Activated gamma-delta T cell (primary cell): ENCODE measurements around the gene SLC7A5.

Experiments
- DNase-seq: peaks from one replicate; lab custom pipeline; 2025; lab: John Stamatoyannopoulos, UW

The SLC7A5 gene

GRCh38 chr16:87846705-87847466, 22.4 kb downstream of the SLC7A5 start:
- no peak for DNase-seq

- no peak for DNase-seq
Measured at GRCh38 chr16:87845807-87846619, 23.3 kb downstream of the SLC7A5 start.

DNA sequence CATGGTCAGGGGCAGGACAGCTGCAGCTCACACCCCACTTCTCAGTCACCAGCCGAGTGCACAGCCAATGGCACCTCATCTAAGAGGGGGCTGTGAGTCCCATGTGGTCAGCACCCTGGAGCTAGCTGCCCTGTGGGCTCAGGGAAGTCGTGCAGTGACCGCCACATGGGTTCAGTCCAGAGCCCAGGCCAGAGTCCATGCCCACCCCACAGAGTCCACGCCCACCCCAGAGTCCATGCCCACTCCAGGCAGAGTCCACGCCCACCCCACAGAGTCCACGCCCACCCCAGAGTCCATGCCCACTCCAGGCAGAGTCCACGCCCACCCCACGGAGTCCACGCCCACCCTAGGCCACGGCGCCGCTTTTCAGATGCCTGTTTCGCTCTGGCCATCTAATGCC, 24.1 kb downstream of the SLC7A5 start:
- no peak for DNase-seq

DNA sequence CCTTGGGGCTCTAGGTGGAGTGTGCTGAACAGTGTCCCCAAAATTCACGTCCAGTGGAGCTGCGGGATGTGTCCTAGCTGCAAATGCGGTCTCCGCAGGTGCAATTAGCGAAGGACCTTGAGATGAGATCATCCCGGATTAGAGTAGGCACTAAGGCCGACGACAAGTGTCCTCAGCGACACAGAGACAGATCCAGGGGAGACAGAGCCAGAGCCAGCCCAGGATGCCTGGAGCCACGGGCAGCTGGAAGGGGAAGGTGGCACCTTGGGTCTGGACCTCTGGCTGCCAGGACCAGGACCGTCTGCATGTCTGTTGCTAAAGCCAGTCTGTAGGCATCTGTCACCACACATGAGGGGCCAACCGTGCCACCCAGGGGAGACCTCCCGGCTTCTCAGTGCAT, 24.5 kb downstream of the SLC7A5 start:
- no peak for DNase-seq

DNA sequence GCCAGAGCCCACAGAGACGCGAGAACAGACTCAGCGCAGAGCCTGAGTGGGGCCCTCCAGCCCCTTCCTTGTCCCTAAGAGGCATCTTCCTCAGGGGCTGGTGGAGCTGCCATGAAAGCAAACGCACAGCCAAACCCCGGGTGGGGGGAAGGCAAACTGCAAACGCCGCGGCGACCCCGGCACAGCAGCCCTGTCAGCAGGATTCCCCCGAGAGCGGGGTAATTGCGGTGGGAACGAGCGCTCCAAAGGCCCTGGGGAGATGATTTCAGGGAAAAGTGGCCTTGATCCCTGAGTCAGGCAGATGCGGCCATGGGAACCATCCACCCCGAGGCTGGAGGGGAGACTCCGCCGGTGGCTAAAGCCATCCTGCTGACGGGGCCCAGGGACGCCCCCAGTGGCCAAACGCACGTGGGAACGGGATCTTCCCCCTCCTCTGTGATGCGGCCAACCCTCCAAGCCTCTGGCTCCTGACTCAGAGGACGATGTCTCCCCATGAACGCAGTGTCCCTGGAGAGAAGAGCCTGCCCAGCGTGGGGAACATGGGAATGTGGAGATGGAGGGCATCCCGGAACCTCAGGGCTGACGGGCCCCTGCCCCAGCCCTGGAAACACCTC, 25.1 kb downstream of the SLC7A5 start:
- no peak for DNase-seq

DNA sequence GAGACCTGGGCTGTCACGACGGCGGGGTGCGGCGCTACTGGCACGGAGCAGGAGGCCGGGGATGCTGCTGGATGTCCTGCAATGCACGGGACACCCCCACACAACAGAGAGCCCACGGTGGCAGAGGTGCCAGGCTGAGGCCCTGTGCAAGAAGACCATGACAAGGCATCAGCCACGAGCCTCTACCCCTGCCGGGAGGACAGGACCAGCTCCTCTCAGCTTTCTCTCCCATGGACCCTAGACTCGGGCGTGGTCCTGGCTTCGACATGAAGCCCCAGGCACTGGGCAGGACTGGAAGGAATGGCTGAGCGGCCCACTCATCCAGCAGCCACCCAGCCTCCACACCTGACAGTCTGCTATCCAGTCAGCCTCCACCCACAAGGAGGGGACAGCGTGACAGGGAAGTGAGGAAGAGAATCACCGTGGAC, 25.6 kb downstream of the SLC7A5 start:
- no peak for DNase-seq

DNA sequence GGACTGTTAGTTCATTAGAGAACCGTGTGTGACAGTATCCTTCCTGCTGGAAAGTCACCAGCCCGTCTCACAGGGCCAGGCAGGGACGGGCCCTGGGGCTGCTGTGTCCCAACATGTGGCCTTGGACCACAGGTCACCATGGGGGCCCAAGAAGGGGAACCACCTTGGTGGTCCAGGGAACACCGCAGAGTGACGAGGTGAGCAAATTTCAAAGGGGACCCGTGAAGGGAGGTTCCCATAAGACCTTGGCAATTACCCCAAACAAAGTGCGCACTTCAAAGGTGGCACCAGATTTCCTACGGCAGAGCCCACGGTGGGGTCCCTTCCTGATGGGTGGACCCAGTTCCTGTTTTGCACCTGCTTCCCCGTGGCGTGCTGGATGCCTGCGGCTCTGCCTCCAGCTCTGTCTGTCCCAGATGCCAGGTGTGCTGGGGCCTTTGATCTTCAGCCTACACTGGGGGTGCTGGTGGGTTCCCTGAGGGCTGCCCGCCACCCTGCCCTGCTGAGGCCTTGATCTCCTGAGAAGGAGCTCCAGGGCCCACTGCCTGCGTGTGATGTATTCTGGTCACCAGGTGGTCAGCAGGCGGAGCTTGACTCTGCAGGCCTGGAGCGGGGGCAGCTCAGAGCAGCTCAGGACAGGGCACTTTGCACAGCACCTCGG, 27.0 kb downstream of the SLC7A5 start:
- DNase-seq, result no peak

GRCh38 chr16:87841340-87842208, 27.7 kb downstream of the SLC7A5 start:
- no peak for DNase-seq

- DNase-seq, result no peak
Measured at GRCh38 chr16:87840271-87840978, 28.9 kb downstream of the SLC7A5 start.

GRCh38 chr16:87839542-87840270, 29.6 kb downstream of the SLC7A5 start:
- DNase-seq, result no peak

GRCh38 chr16:87838643-87839541, 30.4 kb downstream of the SLC7A5 start:
- DNase-seq, result no peak

GRCh38 chr16:87837627-87838289, 31.5 kb downstream of the SLC7A5 start:
- no peak for DNase-seq

GRCh38 chr16:87836844-87837581, 32.3 kb downstream of the SLC7A5 start:
- no peak for DNase-seq

GRCh38 chr16:87836346-87836843, 32.9 kb downstream of the SLC7A5 start:
- no peak for DNase-seq

GRCh38 chr16:87835882-87836331, 33.4 kb downstream of the SLC7A5 start:
- no peak for DNase-seq

- DNase-seq, result no peak
Measured at GRCh38 chr16:87834668-87835473, 34.4 kb downstream of the SLC7A5 start.
